Right lobe of liver (tissue), 4 donors: ENCODE results near the gene RPS2.

ENCODE experiments used
- CTCF ChIP-seq, 4 donors: fragments of 200-600 bp in 3 of 4; fragments of 450-650 bp in 1 of 4; IDR thresholded peaks; one replicate each; pipeline versions ENCODE4 v1.5.1 to v1.8.0; 2016 to 2022; ENCODE audit warnings: antibody characterized with exemption in 4 of 4, mild to moderate bottlenecking in 2 of 4
- POLR2A ChIP-seq: fragments of 450-650 bp; IDR thresholded peaks from one replicate; pipeline ENCODE4 v1.6.1; 2017; ENCODE audit warnings: antibody characterized with exemption, mild to moderate bottlenecking
- donor health status: DM: no; HTN: no; CAD: no.
- donor health status: DM: no; HTN: no; CAD: no.
- donor health status: DM: no; HTN: yes; CAD: no.

GRCh38 chr16:1961651-1962067 lies 3.0 kb downstream of the RPS2 start:
- TF ChIP-seq CTCF (IDR thresholded peaks at IDR 0.05): no peak
- no peak for TF ChIP-seq POLR2A
